NCI-H1436 treated with DMSO at 0.1 percent for 48 hours (cell line): Measurements from ENCODE around the gene EMP1.

Experiments used
- DNase-seq: peaks from one replicate; lab custom pipeline; 2025; lab: John Stamatoyannopoulos, UW

EMP1 gene

DNA sequence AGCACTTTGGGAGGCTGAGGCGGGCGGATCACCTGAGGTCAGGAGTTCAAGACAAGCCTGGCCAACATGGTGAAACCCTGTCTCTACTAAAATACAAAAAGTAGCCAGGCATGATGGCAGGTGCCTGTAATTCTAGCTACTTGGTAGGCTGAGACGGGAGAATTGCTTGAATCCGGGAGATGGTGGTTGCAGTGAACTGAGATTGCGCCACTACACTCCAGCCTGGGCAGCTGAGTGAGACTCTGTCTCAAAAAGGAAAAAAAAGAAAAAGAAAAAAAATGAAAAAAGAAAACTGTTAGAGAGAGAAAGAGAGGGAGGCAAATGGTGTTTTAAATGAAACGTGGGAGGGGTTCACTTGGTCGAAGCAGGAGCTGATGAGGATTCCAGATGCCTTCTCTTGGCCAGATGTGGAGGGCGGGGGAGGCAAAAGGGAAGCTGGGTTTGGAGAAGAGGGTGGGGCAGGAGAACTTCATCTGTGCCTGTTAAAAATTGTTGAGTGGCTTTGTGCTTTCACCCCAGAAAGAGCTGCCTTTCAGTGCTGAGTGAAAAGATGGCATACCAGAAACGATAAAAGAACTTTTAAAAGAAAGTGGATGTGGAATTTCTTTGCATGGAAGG lies 1.1 kb downstream of the EMP1 start:
- no peak for DNase-seq

DNA sequence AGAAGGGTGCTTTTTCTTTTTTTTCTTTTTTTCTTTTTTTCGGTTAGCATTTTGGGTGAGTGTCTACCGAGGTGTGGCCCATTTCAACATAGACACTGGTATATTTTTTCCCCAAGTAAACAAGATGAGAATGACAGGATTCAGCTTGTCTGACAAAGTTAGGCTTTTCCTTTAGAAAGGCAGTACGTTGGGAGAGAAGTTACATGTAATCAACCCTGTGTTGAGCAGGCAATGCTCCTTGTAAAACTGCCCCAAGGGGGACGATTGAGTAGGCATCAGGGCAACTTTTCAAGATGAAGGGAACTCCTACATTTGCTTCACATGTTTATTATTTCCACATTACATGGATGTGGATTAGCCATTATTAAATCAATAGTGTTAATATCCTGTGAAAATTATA lies 1.7 kb downstream of the EMP1 start:
- DNase-seq = no peak

DNA sequence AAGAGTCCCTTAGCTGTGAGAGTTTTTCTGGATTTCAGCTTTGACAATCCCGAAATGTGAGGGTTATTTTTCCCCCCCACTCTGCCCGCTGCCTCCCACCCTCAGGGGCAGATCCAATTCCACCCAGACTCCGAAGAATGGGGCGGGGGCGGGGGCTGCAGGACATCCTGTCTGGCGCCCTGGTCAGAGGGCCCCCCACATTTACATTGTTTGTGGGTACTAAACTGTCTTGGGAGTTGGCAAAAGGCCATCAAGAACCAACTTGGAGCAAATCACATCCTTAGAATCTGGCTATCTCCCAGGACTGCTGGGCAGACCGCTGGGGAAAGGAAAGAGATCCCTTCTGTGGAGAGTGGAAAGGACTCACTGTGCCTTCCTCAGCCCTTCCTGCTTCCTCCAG lies 2.4 kb downstream of the EMP1 start:
- no peak for DNase-seq

DNA sequence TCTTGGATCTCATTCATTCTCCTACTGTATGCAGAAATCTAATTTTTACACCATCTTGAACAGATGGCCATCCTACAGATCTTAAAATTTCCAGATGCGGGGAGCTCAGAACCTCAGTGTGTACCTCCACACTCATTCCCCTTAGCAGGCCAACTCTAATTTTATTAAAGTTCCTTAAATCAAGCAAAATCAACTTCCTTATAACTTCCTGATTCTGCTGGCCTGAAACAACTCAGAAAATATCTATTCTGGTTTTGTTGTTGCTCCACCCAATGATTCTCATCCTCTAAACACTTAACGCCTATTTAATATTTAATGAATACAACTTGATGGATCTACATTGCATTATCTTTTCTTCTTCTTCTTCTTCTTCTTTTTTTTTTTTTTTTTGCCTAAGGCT lies 3.1 kb downstream of the EMP1 start:
- no peak for DNase-seq

DNA sequence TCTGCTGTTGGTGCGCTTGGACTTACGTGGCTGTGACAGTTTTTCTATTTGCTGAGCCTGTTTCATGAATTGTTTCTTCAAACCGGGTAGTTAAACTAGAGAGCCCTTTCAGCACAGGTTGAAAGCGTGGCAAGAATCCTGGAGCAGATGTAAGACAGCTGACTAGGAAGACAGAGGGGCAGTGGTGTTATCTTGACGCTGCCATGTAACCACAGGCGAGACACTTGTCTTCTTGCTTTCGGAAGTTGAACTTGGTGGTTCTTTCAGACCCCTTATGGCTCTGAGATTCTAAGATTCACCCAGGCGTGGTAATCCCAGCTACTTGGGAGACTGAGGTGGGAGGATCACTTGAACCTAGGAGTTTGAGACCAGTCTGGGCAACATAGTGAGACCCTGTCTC lies 4.3 kb downstream of the EMP1 start:
- no peak for DNase-seq

DNA sequence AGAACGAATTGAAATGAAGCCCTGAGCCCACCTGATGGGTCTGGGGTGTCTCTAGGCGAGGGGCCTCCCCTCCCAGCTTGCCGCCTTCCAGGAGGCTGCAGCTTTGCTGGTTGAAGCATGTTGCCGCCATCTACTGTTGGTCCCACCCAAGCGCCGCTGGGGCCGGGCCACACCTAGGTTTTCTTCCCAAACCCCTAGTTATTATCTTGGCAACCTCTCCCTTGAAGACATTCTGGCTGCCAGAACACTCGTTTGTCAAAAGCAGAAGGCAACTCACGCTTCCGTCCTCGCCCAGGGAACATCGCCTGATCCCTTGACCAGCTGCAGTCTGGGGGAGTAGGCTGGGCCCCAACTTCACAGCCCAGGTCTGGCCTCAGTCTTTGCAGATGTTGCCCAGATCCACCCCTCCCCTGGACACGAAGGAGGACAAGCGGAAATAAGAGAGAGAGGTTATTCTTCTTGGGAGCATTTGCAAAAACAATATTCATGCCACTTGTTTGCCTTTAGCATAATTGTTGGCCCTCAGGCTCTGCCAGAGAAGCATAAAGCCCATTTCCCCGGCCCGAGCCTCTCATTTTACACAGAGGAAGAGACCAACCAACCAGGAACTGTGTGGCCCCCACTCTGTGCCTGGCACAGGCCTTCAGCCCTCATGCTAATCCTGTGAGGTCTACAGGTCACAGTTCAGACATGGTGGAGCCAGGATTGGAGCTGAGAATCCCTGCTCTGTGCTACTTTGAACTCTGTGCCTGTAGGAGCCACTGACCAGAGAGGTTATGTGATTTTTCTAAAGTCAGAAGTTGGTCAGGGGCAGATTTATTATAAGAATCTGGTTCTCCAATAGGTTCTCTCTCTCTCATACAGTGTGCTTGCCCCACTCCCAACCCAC lies 6.8 kb downstream of the EMP1 start:
- DNase-seq = no peak

DNA sequence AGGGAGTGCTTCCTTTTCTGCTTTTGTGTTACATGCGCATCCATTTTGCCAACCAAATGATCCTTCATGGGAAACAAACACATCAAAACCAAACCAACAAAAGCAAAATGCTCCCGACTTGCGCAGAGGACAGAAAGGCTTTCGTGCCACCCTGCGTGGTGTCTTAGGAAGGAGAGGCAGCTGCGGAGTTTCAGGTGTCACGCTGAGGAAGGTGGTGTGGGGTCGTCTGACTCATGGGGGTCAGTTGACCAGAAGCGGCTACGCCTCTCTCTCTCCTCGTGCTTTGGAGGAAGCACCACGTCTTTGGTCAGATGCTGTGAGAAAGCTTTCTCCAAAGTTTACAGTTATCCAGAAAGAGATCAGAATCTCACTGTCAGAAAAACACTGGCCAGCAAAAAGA lies 7.9 kb downstream of the EMP1 start:
- DNase-seq = no peak

DNA sequence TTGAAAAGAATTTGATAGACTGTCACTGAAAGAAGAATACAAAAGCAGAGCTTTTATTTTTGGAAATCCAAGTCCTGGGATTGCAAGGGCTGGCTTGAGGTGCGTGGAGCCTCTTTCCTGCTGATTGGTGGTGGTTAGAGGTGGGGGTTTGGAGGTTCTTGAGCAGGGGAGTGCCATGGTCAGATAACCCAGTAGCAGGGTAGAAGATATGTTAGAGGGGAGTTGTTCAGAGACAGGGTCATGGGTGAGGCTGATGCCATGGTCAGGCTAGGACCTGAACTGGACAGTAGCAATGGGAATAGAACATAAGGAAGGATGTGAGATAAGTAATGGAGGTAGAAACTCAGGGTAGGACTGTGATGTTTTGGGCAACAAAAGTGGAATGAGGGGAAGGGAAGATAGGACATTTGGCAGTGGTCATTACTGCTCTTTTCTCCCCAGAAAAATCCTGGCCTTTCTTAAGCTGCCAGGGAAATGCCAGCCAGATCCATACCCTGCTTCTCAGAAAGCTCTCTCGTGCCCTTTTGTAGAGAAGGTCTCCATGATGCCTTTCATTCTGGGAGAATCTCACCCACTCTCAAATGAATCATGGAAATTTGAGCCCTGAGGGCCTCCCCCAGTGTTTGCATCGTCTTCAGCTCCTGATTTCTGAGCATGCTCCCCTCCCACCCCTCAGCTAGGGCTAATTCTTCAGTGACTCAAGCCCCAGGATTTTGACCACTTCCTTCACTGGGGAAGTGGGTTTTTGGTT lies 9.5 kb downstream of the EMP1 start:
- DNase-seq = no peak

DNA sequence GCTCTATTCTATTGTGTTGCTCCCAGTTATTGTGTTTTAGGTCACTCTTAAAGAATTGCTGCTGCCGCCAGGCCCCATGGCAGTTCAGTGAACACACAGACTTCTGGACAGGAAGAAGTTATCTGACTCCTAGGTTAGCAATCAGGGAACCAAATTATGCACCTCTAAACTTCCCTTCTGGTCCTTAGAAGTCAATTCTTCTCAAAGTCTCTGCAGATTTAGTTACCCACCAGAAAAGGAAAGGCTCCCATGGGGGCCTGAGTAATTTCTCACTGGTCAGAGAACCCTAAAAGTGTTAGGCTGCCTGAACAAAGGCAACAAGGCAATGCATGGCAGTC lies 10.0 kb downstream of the EMP1 start:
- DNase-seq = no peak

DNA sequence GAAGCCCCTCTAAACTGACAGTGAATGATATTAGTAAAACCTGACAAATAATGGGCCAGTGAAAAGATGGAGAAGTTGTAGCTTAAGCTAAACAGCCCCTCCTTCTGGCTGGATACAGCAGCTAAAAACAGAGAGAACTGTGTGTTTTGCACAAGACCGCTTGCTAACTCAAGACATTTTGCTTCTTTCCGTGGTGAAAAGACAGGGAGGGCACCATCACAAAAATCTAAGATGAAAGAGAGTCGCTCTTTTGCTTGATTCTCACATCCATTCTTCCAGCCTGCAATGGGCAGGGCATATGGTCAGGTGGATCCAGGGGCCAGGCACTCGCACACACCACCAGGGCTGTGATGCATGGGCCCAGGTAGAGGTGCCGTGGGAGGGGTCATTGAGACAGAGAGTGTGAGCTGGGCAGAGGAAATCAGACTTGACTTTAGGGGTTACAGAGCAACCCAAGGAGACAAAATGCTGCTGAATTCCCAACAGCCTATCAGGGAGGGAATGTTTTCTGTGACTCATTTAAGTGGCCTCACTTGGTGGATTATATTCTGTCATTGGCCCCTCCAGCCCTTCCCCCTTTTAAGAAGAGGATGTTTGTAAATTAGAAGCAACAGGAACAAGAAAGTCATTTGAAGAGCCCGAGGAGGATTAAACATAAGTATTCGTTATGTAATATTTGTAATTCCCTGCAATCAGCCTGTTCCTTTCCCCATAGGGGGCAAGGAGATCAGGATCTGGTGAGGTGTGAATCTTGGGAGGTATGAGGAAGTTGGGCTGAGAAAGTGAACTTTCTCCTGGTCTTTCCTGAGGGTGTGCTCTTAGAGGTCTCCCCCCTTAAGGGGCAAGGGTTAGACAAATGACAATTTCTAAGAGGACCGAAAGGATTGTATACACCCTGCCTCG lies 12.3 kb downstream of the EMP1 start:
- DNase-seq = no peak

DNA sequence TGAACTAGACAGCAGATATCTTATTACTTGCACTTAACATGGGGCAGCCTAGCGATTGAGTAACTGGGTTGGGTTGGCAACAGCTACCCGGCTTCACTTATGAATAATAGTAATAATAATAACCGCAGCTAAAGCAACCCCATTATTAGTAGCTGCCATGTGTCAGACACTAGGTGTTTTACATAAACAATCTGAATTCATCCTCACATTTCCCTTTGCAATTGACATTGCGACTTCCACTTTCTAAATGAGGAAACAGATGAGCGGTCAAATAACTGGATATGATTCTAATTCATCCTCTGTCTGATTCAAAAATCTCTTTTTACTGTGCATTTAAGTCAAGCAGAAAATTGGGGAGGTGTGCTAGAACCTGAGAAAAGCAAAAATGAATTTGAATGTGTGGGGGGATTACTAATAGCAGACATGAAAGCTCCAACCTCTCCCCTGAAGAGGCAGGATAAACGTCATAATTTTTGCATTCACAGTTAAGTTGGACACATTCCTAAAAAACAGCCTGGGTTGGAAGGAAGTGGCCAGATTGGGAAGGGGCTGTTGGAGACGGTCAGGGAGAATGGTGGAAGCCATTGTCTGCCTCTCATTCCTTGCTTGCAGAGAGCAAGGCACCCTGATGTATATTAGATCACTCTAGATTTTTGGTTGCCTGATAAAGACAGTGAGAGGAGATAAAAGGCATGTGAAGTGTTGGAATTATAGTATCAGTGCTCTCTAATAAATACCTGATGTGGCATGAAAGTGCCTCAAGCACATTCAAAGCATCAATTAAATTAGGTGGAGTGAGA lies 13.1 kb downstream of the EMP1 start:
- DNase-seq = no peak

DNA sequence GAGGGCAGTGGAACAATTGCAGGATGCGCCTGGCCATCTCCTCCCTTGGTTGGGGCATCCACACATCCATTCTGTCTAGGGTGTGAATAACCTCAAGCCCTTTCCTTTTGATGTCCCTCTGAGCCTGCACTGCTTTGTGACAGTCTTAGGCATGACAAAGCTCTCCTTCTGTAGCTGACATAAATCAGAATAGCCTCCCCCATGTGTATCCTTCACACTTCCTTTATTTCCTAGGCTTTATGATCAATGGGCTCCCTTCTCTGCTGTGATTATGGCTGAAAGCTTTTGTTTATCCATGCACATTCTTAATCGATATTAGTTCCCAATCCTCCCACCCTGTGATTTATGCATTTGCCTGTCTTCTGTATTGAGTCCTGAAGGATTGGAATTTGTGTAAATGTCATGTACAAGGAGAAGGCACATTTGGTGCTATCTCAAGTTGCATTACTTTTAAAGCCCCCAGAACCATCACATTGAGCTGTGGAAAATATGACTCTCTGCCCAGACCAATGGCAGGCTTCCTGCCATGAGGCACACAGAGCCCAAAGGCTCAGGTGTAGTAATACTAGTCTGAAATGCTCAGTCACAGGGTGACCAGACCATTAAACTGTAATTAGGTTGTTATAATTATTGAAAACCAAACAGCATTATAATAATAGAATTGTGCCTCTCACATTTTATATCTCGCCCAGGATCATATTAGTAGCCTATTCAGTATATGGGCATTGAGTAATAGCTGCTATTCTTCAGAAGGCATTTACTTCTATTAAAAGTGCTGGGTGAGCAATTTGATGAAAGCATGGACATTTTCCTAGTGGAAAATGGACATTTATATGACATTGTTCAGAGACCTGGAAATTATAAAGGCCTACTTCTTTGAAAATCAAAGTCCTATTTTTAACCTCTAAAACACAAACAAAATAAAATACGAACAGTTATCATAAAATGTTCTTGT lies 14.0 kb downstream of the EMP1 start:
- no peak for DNase-seq

DNA sequence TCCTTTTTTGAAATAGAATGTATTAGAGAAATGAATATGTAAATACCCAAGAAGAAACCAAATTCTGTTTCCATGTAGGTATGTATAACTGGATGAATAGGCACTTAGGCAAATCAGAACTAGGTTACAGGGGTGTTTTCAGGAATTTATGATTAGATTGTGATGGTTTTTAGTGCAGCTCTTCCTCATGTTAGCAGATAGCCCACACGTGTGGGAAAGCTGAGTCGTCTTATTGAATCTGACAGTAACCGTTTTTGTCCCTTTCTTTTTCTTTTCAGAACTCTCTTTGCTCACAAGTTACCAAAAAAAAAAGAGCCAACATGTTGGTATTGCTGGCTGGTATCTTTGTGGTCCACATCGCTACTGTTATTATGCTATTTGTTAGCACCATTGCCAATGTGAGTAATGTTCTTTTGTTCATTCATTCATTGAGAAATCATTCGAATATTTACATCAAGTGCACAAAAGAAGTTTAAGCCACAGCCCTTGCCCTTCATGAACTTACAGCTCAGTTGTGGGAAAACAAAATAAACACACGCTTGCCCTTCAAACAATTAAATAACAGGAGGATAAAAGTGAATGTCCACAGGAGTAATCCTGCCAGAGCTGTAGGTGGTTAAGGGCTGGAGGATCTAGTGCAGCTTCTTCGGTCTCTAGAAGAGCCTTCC lies 14.8 kb downstream of the EMP1 start:
- DNase-seq = no peak

DNA sequence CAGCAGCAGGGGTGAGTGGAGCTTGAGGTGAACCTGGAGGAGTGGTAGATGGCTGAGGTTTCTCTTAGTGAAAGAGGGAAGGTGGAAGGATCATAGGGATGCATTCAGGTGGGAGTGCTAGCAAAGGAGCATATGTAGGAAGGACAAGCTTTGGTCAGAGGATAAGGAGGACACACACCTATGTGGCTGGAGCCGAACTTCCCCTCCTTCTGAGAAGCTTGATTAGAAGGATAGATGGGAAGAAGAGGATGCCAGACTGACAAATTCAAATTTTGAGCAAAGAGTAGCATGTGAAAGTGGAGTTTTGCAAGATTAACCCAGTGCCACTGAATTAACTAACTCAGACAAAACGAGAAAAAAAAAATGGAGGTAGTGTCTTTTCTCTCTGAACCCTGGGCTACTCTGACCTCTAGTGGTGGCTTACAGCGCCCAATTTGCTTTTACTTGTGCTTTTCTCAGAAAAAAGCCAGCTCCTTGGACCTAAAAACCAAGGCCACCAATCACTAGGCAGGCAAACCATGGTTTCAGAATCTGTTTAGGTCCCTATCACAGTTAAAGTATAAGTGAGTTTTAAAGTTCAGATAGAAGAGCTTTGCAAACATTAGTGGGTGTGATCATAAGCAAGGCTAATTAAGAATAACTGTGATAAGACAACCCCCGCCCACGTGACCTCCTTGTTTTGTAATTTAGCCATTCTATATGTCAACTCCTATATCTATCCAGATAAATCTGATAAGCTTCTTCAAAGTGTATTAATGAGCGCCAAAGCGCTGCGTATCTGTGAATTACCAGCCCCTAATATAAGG lies 15.5 kb downstream of the EMP1 start:
- DNase-seq = no peak

DNA sequence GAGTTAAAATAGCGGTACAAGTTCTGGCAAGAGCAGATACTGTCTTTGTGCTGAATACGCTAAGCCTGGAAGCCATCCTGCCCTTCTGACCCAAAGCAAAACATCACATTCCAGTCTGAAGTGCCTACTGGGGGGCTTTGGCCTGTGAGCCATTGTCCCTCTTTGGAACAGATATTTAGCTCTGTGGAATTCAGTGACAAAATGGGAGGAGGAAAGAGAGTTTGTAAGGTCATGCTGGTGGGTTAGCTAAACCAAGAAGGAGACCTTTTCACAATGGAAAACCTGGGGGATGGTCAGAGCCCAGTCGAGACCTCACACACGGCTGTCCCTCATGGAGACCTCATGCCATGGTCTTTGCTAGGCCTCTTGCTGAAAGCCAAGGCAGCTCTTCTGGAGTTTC lies 18.5 kb downstream of the EMP1 start:
- DNase-seq = no peak

DNA sequence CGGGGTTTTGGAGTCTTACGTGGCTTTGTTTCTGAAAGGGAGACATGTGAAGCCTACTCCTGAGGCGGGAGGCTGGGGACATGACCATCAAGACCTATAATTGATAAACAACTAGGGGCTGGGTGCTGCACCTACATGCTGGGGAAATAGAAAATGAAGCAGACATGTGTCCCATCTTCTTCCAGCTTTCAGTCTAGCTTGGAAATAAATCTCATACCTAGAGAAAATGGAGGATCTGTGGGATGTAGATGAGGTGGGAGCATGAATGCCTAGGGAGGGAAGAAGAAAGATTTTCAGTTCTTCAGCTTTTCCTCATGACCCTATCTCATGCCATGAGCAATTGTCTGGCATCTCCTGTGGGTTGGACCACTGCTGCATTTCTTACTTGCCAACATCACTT lies 22.1 kb downstream of the EMP1 start:
- DNase-seq = no peak

DNA sequence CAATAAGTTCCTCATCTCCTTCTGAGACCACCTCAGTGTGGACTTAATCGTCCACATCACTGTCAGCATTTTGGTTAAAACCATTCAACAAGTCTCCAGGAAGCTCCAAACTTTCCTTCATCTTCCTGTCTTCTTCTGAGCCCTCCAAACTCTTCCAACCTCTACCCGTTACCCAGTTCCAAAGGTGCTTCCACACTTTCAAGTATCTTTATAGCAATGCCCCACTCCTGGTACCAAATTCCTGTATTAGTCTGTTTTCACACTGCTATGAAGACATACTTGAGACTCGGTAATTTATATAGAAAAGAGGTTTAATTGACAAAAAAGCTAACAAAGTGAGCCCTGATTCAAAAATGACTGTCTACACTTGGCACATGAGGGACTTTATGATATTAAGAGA lies 22.8 kb downstream of the EMP1 start:
- no peak for DNase-seq

DNA sequence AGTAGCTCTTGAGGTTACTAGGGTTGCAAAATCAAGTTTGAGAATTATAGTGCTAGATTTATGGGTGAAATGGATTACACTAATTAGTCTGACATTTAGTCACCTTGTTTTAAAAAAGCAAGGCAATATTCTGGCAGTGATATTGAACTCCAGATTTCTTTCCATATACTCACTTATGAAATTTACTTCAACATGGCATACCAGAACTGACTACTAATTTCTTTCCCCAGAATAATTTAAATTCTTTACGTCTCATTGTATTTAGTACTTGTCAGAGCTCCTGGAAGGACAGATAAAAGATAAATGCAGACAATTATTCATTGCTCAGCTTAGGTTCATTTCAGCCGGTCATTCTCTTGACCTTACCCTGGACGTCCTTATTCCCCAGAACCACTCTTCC lies 24.3 kb downstream of the EMP1 start:
- no peak for DNase-seq

DNA sequence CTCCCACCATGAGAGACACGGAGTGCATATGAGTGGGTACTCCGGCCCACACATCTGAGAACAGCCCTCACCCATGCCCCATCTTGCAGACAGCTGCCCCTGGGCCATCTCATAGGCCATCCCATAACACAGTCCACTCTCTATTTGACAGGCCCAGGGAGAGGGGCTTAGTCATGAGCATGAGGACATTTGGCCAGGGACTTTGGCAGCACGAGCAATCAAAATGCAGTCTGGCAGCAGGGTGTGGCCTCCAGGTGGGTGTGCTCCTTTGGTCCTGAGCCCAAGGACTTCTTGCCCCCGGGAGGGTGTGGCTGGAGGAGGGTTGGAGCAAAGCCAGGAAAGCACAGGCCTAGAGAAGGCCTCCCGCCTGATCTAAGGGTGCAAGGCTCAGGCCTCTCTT lies 25.6 kb downstream of the EMP1 start:
- no peak for DNase-seq
